ENCODE data around the gene KCNF1. TPM values are rescaled to one million over a fixed set of nuclear protein-coding genes. Genes with fewer than 3 reads are reported as not detected.
"Not testable (repeated sequence)": the region's sequence is repeated elsewhere in the genome, so short reads cannot be mapped to it uniquely, and the experiment has no call there.

Gene KCNF1
- total and polyA plus RNA-seq, 2 donors = 0.32 to 0.68 TPM

GRCh38 chr2:10957391-10957790 lies 45.7 kb downstream of the KCNF1 start:
- 68% methylated on average over 3 of the region's 3 CpGs for WGBS
- no peak for DNase-seq (ENCODE audit: extremely low spot score)
- no peak overlapping the region for H3K27ac ChIP-seq (ENCODE audit: low read depth)
- H3K4me1 ChIP-seq (ENCODE audit: insufficient read depth) = no peaks in the 10 kb centered on the region
- no peaks in the 10 kb centered on the region for H3K36me3 ChIP-seq (ENCODE audit: insufficient read depth)
- no peak overlapping the region for H3K4me3 ChIP-seq (ENCODE audit: low read depth, low read length)

- not testable (repeated sequence) for DNase-seq (ENCODE audit: extremely low spot score)
Observed at GRCh38 chr2:10958452-10958851, 46.7 kb downstream of the KCNF1 start.

GRCh38 chr2:10960606-10961489 lies 49.1 kb downstream of the KCNF1 start:
- Histone ChIP-seq H3K4me3 (ENCODE audit: low read depth, low read length) (no peak overlapping the region), H3K36me3 (ENCODE audit: insufficient read depth) (no peaks in the 10 kb centered on the region), H3K27ac (ENCODE audit: low read depth) (no peak overlapping the region), H3K4me1 (ENCODE audit: insufficient read depth) (no peaks in the 10 kb centered on the region)
- DNase-seq (ENCODE audit: extremely low spot score) = no peak
- WGBS = 89% methylated on average over 58 of the region's 58 CpGs

More at GRCh38 chr2:10958452-10958851, 46.7 kb downstream of the KCNF1 start:
- not testable (repeated sequence) for H3K4me1 ChIP-seq (ENCODE audit: insufficient read depth); H3K4me3 ChIP-seq (ENCODE audit: low read depth, low read length); H3K27ac ChIP-seq (ENCODE audit: low read depth); H3K36me3 ChIP-seq (ENCODE audit: insufficient read depth)
- WGBS = 50% methylated on average over 3 of the region's 3 CpGs

GRCh38 chr2:10961490-10961875 lies 49.7 kb downstream of the KCNF1 start:
- DNase-seq (ENCODE audit: extremely low spot score) = no peak
- Histone ChIP-seq H3K36me3 (ENCODE audit: insufficient read depth) (no peaks in the 10 kb centered on the region), H3K27ac (ENCODE audit: low read depth) (no peak overlapping the region), H3K4me3 (ENCODE audit: low read depth, low read length) (no peak overlapping the region), H3K4me1 (ENCODE audit: insufficient read depth) (no peaks in the 10 kb centered on the region)
- 90% methylated on average over 13 of the region's 13 CpGs for WGBS

GRCh38 chr2:10962004-10962403 lies 50.3 kb downstream of the KCNF1 start:
- Histone ChIP-seq H3K36me3 (ENCODE audit: insufficient read depth) (no peaks in the 10 kb centered on the region), H3K4me3 (ENCODE audit: low read depth, low read length) (no peak overlapping the region), H3K4me1 (ENCODE audit: insufficient read depth) (no peaks in the 10 kb centered on the region), H3K27ac (ENCODE audit: low read depth) (no peak overlapping the region)
- 93% methylated on average over 14 of the region's 14 CpGs for WGBS
- no peak for DNase-seq (ENCODE audit: extremely low spot score)

GRCh38 chr2:10963155-10963554 lies 51.4 kb downstream of the KCNF1 start:
- WGBS = 23% methylated on average over 8 of the region's 8 CpGs
- H3K36me3 ChIP-seq (ENCODE audit: insufficient read depth) = no peaks in the 10 kb centered on the region
- no peaks in the 10 kb centered on the region for H3K4me1 ChIP-seq (ENCODE audit: insufficient read depth)
- H3K4me3 ChIP-seq (ENCODE audit: low read depth, low read length) = no peak overlapping the region
- DNase-seq (ENCODE audit: extremely low spot score) = no peak
- no peak overlapping the region for H3K27ac ChIP-seq (ENCODE audit: low read depth)

Small RNA genes lying within 50 kb of the gene (small RNA-seq; reads per million reads assigned to genes)
- not detected for gene AC079587.1

Other genes starting within 250 kb of the KCNF1 start
- gene NOL10, start 222.0 kb upstream of the KCNF1 start, total RNA-seq = 37.2 TPM
- gene NOL10, start 222.0 kb upstream of the KCNF1 start, polyA plus RNA-seq = 11.0 TPM
- gene ATP6V1C2, start 190.3 kb upstream of the KCNF1 start, total RNA-seq = 0.21 TPM
- gene ATP6V1C2, start 190.3 kb upstream of the KCNF1 start, polyA plus RNA-seq = 0.56 TPM
- gene PDIA6, start 99.1 kb upstream of the KCNF1 start, total RNA-seq = 166 TPM
- 139 TPM for gene PDIA6, start 99.1 kb upstream of the KCNF1 start, polyA plus RNA-seq
- 39.4 TPM for gene SLC66A3, start 243.5 kb downstream of the KCNF1 start, total RNA-seq
- 44.1 TPM for gene SLC66A3, start 243.5 kb downstream of the KCNF1 start, polyA plus RNA-seq